GM10248 (cell line): ENCODE results near the gene UBE2I.

ENCODE experiments used
- CTCF ChIA-PET: fragments of 300-600 bp; sonication (Branson Sonifier 250); formaldehyde crosslinking; extraction: SDS; loops from one replicate; lab custom pipeline; 2021; ENCODE audit warnings: antibody characterized with exemption; lab: Yijun Ruan, JAX
- POLR2A ChIA-PET: fragments of 350-650 bp; sonication (Branson Sonifier 250); formaldehyde crosslinking; extraction: SDS; loops from one replicate; lab custom pipeline; 2020; ENCODE audit warnings: antibody characterized with exemption; lab: Yijun Ruan, JAX
- DNase-seq: peaks from one replicate; pipeline ENCODE4 v3.0.0; 2012; ENCODE audit errors: extremely low spot score
- CTCF ChIP-seq: IDR thresholded peaks from 2 replicates; pipeline ENCODE4 v1.5.1; 2012; ENCODE audit warnings: mild to moderate bottlenecking, low read depth; ENCODE audit errors: extremely low read depth, missing control alignments, control extremely low read depth

The UBE2I gene

GRCh38 chr16:1333854-1334700 lies 24.6 kb downstream of the UBE2I start:
- no peak for DNase-seq
- POLR2A ChIA-PET, result interaction anchor here (0.6 kb wide), 1 partner anchor 854 kb away, joined by 3 read pairs; no protein-coding TSS in a partner anchor
- TF ChIP-seq CTCF, result no peak
- CTCF ChIA-PET, result interaction anchor here (1.0 kb wide), 1 partner anchor 8 kb away, joined by 3 read pairs; no protein-coding TSS in a partner anchor

GRCh38 chr16:1334739-1335138 lies 25.3 kb downstream of the UBE2I start:
- CTCF ChIA-PET, result interaction anchor here (1.3 kb wide), 1 partner anchor 19 kb away, joined by 3 read pairs; no protein-coding TSS in a partner anchor
- no peak for TF ChIP-seq CTCF
- no peak for DNase-seq
- POLR2A ChIA-PET, result no interaction called here

- no peak for TF ChIP-seq CTCF
- CTCF ChIA-PET, result interaction anchor here (1.1 to 1.7 kb wide), 6 partner anchors 9 to 29 kb away, joined by 3 to 5 read pairs (median 3); no protein-coding TSS in a partner anchor
- DNase-seq, result no peak
- POLR2A ChIA-PET, result no interaction called here
Observed at GRCh38 chr16:1335211-1335971, 26.0 kb downstream of the UBE2I start.

- CTCF ChIA-PET, result interaction anchor here (1.1 to 1.7 kb wide), 6 partner anchors 8 to 28 kb away, joined by 3 to 5 read pairs (median 3); no protein-coding TSS in a partner anchor
- no peak for TF ChIP-seq CTCF
Observed at GRCh38 chr16:1335996-1336395, 26.6 kb downstream of the UBE2I start.

GRCh38 chr16:1336619-1337018 lies 27.2 kb downstream of the UBE2I start:
- no peak for TF ChIP-seq CTCF
- DNase-seq, result no peak
- ChIA-PET CTCF (interaction anchor here (1.1 to 1.7 kb wide), 6 partner anchors 8 to 28 kb away, joined by 3 to 5 read pairs (median 3); no protein-coding TSS in a partner anchor), POLR2A (no interaction called here)

More at GRCh38 chr16:1335996-1336395, 26.6 kb downstream of the UBE2I start:
- POLR2A ChIA-PET, result no interaction called here
- DNase-seq, result no peak

- DNase-seq, result no peak
- POLR2A ChIA-PET, result interaction anchor here (0.6 kb wide), 1 partner anchor 370 kb away, joined by 6 read pairs; no protein-coding TSS in a partner anchor
- no peak for TF ChIP-seq CTCF
- CTCF ChIA-PET, result interaction anchor here (0.6 to 2.0 kb wide), 13 partner anchors 8 to 368 kb away, joined by 3 to 16 read pairs (median 4); partner anchors contain the start of gene MAPK8IP3
Observed at GRCh38 chr16:1337486-1337885, 28.1 kb downstream of the UBE2I start.
